ENCODE measurements around the gene SREBF2. TPM values are rescaled to one million over a fixed set of nuclear protein-coding genes. Genes with fewer than 3 reads are reported as not detected.

Gene SREBF2
- total and polyA plus RNA-seq, 2 of the 13 experiments (the other 11 are each of a cell fraction or from before 2014, with no cell fraction given): 53.8 to 72.6 TPM

DNA sequence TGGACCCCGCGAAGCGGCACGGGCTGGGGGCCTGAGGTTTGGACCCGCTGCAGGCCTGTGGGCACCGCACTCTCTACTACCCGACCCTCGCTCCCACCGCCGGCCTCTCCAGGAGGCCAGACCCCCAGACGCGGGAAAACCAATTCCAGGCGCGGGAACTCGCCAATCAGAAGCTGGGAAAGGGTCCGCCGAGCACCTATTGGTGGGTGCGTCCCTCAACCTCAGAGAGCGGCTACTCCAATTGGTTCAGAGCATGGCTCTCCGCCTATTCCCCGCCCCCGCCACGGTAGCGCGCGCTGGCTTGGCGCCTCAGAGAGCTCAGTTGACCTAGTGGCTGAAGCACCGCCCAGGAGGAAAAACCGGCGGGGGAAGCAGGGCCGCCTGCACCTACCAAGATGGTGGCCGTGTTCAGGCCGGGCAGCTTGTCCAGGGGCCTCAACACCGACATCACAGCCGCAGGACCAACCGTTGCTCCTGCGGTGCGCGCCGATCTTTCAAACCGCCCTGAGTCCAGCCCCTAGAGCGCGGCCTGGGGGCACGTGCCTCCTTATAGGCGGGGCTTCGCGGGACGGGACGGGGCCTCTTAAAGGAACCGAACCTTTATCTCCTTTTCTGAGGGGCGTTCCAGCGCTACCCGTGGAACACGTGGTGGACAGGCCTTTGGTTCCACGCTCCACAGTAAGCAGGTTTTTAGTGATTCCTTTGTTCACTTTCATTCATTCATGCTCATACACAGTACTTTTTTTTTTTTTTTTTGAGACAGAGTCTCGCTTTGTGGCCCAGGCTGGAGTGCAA, 113.9 kb downstream of the SREBF2 start, which contains the start of gene CENPM (continued):
- TF ChIP-seq ZNF276 (CRISPR knock-in tag; IDR thresholded peaks at IDR 0.05; ENCODE audit: low read depth): peak; percentile 26
- TF ChIP-seq ZNF230 (CRISPR knock-in tag; IDR thresholded peaks at IDR 0.05): peak; percentile 97
- peak; percentile 52; the same call in 1 of the 2 replicates for TF ChIP-seq TOPORS (CRISPR knock-in tag; IDR thresholded peaks at IDR 0.05)
- peak; percentile 58; the same call in 1 of the 2 replicates for TF ChIP-seq PITX1 (CRISPR knock-in tag; IDR thresholded peaks at IDR 0.05)
- no peak for TF ChIP-seq ATAD3A (CRISPR knock-in tag; IDR thresholded peaks at IDR 0.05)
- no peak for TF ChIP-seq FOXP4 (CRISPR knock-in tag; IDR thresholded peaks at IDR 0.05)
- TF ChIP-seq, protein P1, sequence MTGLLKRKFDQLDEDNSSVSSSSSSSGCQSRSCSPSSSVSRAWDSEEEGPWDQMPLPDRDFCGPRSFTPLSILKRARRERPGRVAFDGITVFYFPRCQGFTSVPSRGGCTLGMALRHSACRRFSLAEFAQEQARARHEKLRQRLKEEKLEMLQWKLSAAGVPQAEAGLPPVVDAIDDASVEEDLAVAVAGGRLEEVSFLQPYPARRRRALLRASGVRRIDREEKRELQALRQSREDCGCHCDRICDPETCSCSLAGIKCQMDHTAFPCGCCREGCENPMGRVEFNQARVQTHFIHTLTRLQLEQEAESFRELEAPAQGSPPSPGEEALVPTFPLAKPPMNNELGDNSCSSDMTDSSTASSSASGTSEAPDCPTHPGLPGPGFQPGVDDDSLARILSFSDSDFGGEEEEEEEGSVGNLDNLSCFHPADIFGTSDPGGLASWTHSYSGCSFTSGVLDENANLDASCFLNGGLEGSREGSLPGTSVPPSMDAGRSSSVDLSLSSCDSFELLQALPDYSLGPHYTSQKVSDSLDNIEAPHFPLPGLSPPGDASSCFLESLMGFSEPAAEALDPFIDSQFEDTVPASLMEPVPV (CRISPR knock-in tag; IDR thresholded peaks at IDR 0.05): peak; percentile 77; the same call in 1 of the 2 replicates
- TF ChIP-seq ZNF576 (CRISPR knock-in tag; IDR thresholded peaks at IDR 0.05): no peak; the same call in 1 of the 2 replicates
- TF ChIP-seq HNRNPL (IDR thresholded peaks at IDR 0.05; ENCODE audit: low read depth, low read length): 0 out of 2 replicates have a peak, but pooled peaks have one; percentile 67
- no peak for TF ChIP-seq NFE2 (CRISPR knock-in tag; IDR thresholded peaks at IDR 0.05)
- peak; percentile 38 for TF ChIP-seq RAD51 (IDR thresholded peaks at IDR 0.05; ENCODE audit: borderline replicate concordance)
- TF ChIP-seq BRCA1 (CRISPR knock-in tag; IDR thresholded peaks at IDR 0.05): peak; percentile 28; the same call in 1 of the 2 replicates
- TF ChIP-seq, protein P2, sequence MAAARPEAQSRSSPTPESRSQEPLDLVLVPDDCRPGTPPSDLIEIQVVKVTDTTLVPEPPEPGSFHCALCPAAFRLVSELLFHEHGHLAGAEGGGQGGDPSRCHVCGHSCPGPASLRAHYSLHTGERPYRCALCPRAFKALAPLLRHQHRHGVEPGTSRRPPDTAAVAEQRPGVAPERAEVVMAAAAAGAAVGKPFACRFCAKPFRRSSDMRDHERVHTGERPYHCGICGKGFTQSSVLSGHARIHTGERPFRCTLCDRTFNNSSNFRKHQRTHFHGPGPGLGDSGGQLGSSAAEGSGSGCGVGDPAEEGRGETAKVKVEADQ (CRISPR knock-in tag; IDR thresholded peaks at IDR 0.05; ENCODE audit: borderline replicate concordance): peak; percentile 95
- TF ChIP-seq, protein P3, sequence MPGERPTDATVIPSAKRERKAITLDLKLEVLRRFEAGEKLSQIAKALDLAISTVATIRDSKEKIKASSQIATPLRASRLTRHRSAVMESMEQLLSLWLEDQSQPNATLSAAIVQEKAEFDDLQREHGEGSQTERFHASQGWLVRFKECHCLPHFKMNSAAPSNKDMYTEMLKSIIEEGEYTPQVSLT (CRISPR knock-in tag; IDR thresholded peaks at IDR 0.05; ENCODE audit: borderline replicate concordance, low read depth): peak; percentile 41; the same call in 1 of the 2 replicates
- TF ChIP-seq MED13 (CRISPR knock-in tag; IDR thresholded peaks at IDR 0.05): peak; percentile 74; the same call in 1 of the 2 replicates
- peak; percentile 72; the same call in 1 of the 2 replicates for TF ChIP-seq ZSCAN22 (CRISPR knock-in tag; IDR thresholded peaks at IDR 0.05)
- TF ChIP-seq RCOR2 (CRISPR knock-in tag; IDR thresholded peaks at IDR 0.05): no peak
- TF ChIP-seq HNF1B (CRISPR knock-in tag; IDR thresholded peaks at IDR 0.05): peak; percentile 46

Data from HepG2 (cell line).